Thyroid gland (tissue), 4 donors: ENCODE measurements around the gene ACAT2. TPM values are rescaled to one million over a fixed set of nuclear protein-coding genes. Genes with fewer than 3 reads are reported as not detected.
"Not testable (repeated sequence)": the region's sequence is repeated elsewhere in the genome, so short reads cannot be mapped to it uniquely, and the experiment has no call there.

Source experiments
- DNase-seq, 2 donors: peaks; one replicate each; pipeline ENCODE4 v3.0.0-alpha.2; 2019
- H3K27ac ChIP-seq, 3 donors: fragments of 200-600 bp; sonication (generic); 1 replicate in 2 of 3; 2 replicates in 1 of 3; pipeline ENCODE4 v1.5.1; 2016 to 2019; ENCODE audit warnings: mild to moderate bottlenecking in 1 of 3, moderate library complexity in 1 of 3
- H3K27me3 ChIP-seq: fragments of 200-600 bp; sonication (generic); one replicate; pipeline ENCODE4 v1.5.1; 2019
- H3K36me3 ChIP-seq, 2 donors: fragments of 200-600 bp; sonication (generic); one replicate each; pipeline ENCODE4 v1.5.1; 2016 to 2019
- H3K4me1 ChIP-seq, 2 donors: fragments of 200-600 bp; sonication (generic); one replicate each; pipeline ENCODE4 v1.5.1; 2017 to 2019
- H3K4me3 ChIP-seq, 3 donors: fragments of 200-600 bp; sonication (generic); replicated peaks in 1 of 3; 1 replicate in 2 of 3; 2 replicates in 1 of 3; pipeline ENCODE4 v1.5.1; 2016; ENCODE audit warnings: mild to moderate bottlenecking in 1 of 3
- H3K9me3 ChIP-seq: fragments of 200-600 bp; sonication (generic); one replicate; pipeline ENCODE4 v1.5.1; 2017
- POLR2A ChIP-seq, 2 donors: fragments of 450-650 bp; IDR thresholded peaks; one replicate each; pipeline ENCODE4 v1.6.1; 2017; ENCODE audit warnings: antibody characterized with exemption in 2 of 2, mild to moderate bottlenecking in 2 of 2, moderate library complexity in 1 of 2
- WGBS, 2 donors: methylation state at CpG; one replicate each; pipeline ENCODE4 v1.1.5; 2017; 5-methylcytosine and 5-hydroxymethylcytosine counted together
- intact Hi-C: fragments of 100-400 bp; cut with DNase I; formaldehyde crosslinking; loops from one replicate; pipeline ENCODE4 v1.15.1; 2023
- total RNA-seq, 4 donors: library from RNA; depleted of rRNA; stranded (reverse); fragments of >200 nt; gene quantifications; one replicate each; pipeline ENCODE4 v1.2.3, GENCODE V29; 2016
- TF ChIP-seq, protein P1 (sequence below), 6 experiments: fragments of 200-600 bp in 3 of 6; fragments of 450-650 bp in 3 of 6; sonication (generic) in 3 of 6; IDR thresholded peaks; one replicate each; pipeline ENCODE4 v1.5.1; 2016 to 2019; ENCODE audit warnings: antibody characterized with exemption in 6 of 6, mild to moderate bottlenecking in 2 of 6, inconsistent platforms in 1 of 6, moderate library complexity in 1 of 6

The ACAT2 gene
- 10 to 100 TPM in 1 of 4 donors, 1 to 10 TPM in 3; 5.6 to 10.4 (median 7.0) TPM for total RNA-seq

DNA sequence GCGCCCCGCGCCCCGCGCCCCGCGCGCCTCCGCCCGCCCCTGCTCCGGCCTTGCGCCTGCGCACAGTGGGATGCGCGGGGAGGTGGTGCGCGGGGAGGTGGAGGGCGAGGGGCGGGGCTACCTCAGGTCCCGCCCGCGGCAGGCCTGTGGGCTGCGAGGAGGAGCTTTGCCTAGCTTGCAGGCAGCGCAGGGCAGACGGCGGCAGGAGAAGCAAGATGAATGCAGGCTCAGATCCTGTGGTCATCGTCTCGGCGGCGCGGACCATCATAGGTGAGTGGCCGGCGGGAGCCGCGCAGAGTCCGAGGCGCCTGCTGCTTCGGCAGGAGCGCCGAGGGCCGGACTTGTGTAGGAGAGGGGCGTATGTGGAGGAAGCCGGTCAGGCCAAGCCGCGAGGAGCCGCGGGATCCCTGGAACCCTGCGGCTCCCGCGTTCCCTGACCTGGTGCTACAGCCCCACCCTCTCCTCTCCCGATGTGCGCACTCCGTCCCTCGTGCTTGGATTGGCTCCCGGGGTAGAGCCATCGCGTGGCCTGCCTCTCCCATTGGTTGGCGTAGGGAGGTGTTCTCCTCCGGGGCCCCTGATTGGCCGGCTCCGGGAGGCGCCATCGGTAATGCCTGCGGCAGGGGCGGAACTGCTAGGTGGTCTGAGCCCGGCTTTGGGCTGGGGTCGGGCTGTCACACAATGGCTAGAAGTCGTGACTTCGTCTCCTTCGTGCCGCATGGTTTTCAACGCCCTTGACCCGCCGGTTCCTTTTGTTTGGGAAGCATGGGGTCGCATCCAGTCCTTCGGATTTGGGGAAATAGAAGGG, at the start of gene ACAT2:
TSS of gene ACAT2 (plus strand) at position 173 of the 808 bp plus-strand sequence. CDS start at position 216, 43 bp downstream.
- DNase-seq = peak; percentile 96
- Histone ChIP-seq H3K36me3 (peaks cover 5 to 8% of the 10 kb centered on the region in 2 donors), H3K27ac (peak within 1 kb of the TSS; percentile 95 to 99 (median 95)), H3K4me3 (peak within 1 kb of the TSS; percentile 62 to 85 (median 68)), H3K9me3 (no peaks in the 10 kb centered on the region), H3K4me1 (peaks cover 15 to 16% of the 10 kb centered on the region in 2 donors), H3K27me3 (no peaks in the 10 kb centered on the region)
- peak; percentile 9 to 78 for TF ChIP-seq POLR2A (IDR thresholded peaks at IDR 0.05)
- TF ChIP-seq, protein P1, sequence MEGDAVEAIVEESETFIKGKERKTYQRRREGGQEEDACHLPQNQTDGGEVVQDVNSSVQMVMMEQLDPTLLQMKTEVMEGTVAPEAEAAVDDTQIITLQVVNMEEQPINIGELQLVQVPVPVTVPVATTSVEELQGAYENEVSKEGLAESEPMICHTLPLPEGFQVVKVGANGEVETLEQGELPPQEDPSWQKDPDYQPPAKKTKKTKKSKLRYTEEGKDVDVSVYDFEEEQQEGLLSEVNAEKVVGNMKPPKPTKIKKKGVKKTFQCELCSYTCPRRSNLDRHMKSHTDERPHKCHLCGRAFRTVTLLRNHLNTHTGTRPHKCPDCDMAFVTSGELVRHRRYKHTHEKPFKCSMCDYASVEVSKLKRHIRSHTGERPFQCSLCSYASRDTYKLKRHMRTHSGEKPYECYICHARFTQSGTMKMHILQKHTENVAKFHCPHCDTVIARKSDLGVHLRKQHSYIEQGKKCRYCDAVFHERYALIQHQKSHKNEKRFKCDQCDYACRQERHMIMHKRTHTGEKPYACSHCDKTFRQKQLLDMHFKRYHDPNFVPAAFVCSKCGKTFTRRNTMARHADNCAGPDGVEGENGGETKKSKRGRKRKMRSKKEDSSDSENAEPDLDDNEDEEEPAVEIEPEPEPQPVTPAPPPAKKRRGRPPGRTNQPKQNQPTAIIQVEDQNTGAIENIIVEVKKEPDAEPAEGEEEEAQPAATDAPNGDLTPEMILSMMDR (IDR thresholded peaks at IDR 0.05) = peak in 3 of 6 experiments; percentile 15 to 27 (median 26)
- intact Hi-C loops = loop anchor here (10.0 kb wide), 1 partner anchor 67 kb away; the partner anchor contains the start of gene SOD2
- 0% methylated on average over 12 of the region's 76 CpGs; no CpG with 5 or more reads in 1 of the 2 donors for WGBS, 2 donors

GRCh38 chr6:159712389-159712788, 49.5 kb upstream of the ACAT2 start:
- H3K36me3 ChIP-seq, H3K4me3 ChIP-seq, H3K4me1 ChIP-seq, intact Hi-C loops, H3K27ac ChIP-seq, H3K9me3 ChIP-seq, H3K27me3 ChIP-seq, DNase-seq: not testable (repeated sequence)
- 89 to 95% methylated on average over 3 of the region's 3 CpGs for WGBS, 2 donors

DNA sequence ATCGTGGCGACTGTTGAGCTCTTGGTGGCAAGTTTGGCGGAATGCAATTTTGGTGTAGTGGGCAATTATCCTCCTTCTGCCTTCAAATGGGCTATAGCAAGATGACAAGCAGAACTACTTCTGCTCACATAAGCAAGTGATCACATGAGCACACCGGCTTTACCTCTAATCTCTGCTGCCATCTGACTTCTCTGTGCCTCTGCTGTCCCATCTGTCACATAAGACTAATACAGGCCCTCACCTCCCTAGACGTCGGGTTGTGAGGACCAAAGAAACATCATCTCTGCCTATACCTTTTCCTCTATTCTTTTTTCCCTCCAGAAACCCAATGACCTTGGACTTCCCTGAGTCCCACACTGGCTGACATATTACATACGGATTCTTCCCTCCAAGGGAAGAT, 47.9 kb upstream of the ACAT2 start:
- no peaks in the 10 kb centered on the region for H3K9me3 ChIP-seq
- no peaks in the 10 kb centered on the region for H3K27me3 ChIP-seq
- no peak overlapping the region for H3K4me3 ChIP-seq
- no peak for TF ChIP-seq POLR2A (IDR thresholded peaks at IDR 0.05)
- intact Hi-C loops = no loop called here
- no peak overlapping the region for H3K27ac ChIP-seq
- H3K4me1 ChIP-seq = peaks cover 0 to 6% of the 10 kb centered on the region in 2 donors
- no peaks in the 10 kb centered on the region for H3K36me3 ChIP-seq
- WGBS, 2 donors = 96 to 97% methylated on average over 7 of the region's 7 CpGs
- no peak for DNase-seq

DNA sequence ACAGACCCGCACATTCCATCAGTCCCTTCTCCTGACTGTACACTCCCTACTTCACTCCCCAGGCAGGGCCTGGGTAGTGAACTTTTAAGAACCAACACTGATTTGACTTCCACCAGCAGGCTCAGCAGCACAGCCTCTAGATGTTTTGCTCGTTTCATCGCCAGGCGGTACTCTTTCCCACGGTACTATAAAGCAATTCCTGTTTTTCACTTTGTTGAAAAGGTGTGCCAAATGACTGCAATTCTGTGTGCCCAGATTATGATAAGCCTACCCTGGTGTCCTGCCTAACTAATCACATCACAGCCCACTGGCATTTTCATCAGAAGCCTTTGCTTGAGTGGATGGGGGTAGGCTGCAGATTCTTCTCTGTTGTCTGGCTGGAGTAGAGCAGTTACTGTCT, 47.4 kb upstream of the ACAT2 start:
- WGBS, 2 donors = 86 to 90% methylated on average over 5 of the region's 5 CpGs
- Histone ChIP-seq H3K27me3 (no peaks in the 10 kb centered on the region), H3K27ac (no peak overlapping the region), H3K9me3 (no peaks in the 10 kb centered on the region), H3K4me3 (no peak overlapping the region), H3K4me1 (peaks cover 0 to 6% of the 10 kb centered on the region in 2 donors), H3K36me3 (no peaks in the 10 kb centered on the region)
- DNase-seq = no peak
- TF ChIP-seq, protein P1 (IDR thresholded peaks at IDR 0.05) = no peak
- no peak for TF ChIP-seq POLR2A (IDR thresholded peaks at IDR 0.05)
- intact Hi-C loops = no loop called here

GRCh38 chr6:159715166-159715565, 46.7 kb upstream of the ACAT2 start:
- H3K36me3 ChIP-seq = no peaks in the 10 kb centered on the region
- no peaks in the 10 kb centered on the region for H3K9me3 ChIP-seq
- no peak for DNase-seq
- no peak overlapping the region for H3K27ac ChIP-seq
- intact Hi-C loops = no loop called here
- peaks cover 0 to 6% of the 10 kb centered on the region in 2 donors for H3K4me1 ChIP-seq
- WGBS, 2 donors = 70 to 72% methylated on average over 3 of the region's 3 CpGs
- H3K27me3 ChIP-seq = no peaks in the 10 kb centered on the region
- no peak overlapping the region for H3K4me3 ChIP-seq
- TF ChIP-seq POLR2A (IDR thresholded peaks at IDR 0.05) = no peak
- TF ChIP-seq, protein P1 (IDR thresholded peaks at IDR 0.05) = no peak

DNA sequence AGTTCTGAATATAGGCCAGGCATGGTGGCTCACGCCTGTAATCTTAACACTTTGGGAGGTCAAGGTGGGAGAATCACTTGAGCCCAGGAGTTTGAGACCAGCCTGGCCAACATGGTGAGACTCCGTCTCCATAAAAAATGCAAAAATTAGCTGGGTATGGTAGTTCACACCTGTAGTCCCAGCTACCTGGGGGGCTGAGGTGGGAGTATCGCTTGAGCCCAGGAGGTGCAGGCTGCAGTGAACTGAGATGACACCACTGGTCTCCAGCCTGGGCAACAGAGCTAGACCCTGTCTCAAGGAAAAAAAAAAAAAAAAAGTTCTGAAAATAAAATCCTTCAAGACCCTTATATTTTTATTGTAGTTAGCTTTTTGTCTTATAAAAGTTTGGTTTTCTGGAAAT, 46.2 kb upstream of the ACAT2 start:
- Histone ChIP-seq H3K36me3 (no peaks in the 10 kb centered on the region), H3K9me3 (no peaks in the 10 kb centered on the region), H3K4me1 (peaks cover 0 to 6% of the 10 kb centered on the region in 2 donors), H3K4me3 (no peak overlapping the region), H3K27ac (peak overlapping the region in 2 of 3 donors; percentile 24 to 53), H3K27me3 (no peaks in the 10 kb centered on the region)
- intact Hi-C loops = no loop called here
- DNase-seq = no peak
- TF ChIP-seq, protein P1 (IDR thresholded peaks at IDR 0.05) = no peak
- no peak for TF ChIP-seq POLR2A (IDR thresholded peaks at IDR 0.05)
- WGBS, 2 donors = 93 to 96% methylated on average over 3 of the region's 3 CpGs
